Activated effector memory CD4-positive, alpha-beta T cell treated with anti-CD3 and anti-CD28 coated beads, Interleukin-2, amount 50 U/mL, for 16 hours (primary cell): ENCODE measurements around the gene MTRR.
"Not testable (repeated sequence)": the region's sequence is repeated elsewhere in the genome, so short reads cannot be mapped to it uniquely, and the experiment has no call there.

Experiments used
- DNase-seq: peaks from one replicate; pipeline ENCODE4 v3.0.0-alpha.2; 2020

Gene MTRR

DNA sequence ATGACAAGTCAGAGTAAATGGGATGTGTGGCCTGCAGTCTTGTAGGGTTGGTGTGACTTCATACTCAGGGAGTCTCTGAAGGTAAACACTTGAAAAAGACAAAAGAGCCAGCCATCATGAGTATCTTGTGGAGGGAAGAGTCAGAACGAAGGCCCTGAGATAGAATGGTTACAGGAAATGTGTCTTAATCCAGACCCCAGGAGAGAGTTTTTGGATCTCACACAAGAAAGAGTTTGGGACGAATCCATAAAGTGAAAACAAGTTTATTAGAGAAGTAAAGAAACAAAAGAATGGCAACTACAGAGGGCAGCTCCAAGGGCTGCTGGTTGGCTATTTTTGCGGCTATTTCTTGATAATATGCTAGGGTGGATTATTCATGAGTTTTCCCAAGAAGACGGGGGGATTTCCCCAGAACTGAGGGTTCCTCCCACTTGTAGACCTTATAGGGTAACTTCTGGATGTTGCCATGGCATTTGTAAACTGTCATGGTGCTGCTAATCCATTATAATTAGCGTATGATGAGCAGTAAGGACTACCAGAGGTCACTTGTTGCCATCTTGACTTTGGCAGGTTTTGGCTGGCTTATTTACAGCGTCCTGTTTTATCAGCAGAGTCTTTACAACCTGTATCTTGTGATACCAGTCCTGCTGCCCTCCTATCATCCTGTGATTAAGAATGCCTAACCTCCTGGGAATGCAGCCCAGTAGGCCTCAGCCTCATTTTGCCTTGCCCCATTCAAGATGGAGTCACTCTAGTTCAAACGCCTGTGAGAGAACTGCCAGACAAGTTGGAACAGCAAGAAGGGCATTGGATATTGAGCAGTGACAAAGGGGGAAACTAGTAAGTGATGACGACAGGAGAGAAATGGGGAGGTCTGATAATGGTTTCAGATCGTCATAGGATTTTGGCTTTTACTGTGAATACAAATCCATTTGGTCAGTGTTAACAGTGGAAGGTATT is 34.0 kb downstream of the MTRR start:
- DNase-seq = no peak

DNA sequence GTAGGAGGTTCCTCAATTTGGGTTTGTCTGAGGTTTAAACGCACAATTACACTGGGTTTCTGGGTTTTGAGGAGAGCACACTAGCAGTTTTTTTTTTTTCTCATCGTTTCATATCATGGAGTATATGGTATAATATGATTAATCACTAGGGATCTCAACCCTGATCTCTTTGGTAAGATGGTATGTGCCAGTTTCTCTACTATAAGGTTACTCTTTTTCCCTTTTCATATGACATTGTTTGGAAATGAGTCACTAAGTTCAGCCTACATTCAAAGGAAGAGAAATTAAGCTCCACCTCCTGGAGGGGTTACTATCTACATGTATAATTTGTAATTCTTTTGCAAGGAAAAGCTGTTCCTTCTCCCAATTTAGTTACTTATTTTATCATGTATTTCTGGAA is 35.2 kb downstream of the MTRR start:
- DNase-seq = no peak

DNA sequence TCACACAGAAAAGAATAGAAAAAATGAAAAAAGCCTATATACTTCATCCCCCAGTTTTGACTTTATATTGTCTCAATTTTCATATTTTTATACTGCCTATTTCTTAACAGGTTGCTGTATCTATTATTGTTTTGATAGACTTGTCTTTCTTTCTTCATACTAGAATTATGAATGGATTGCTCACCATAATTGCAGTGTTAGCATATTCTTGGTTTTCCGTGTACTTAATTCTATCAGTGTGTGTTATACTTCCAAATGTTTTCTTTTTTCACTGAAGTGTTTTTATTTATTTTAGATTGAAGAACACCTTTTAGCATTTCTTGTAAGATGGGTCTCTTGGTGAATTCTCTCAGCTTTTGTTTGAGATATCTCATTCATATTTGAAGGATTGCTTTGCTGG is 38.7 kb downstream of the MTRR start:
- no peak for DNase-seq

- no peak for DNase-seq
These were observed 39.4 kb downstream of the MTRR start for GRCh38 chr5:7908317-7908716.

GRCh38 chr5:7910738-7911428 is 41.9 kb downstream of the MTRR start:
- DNase-seq = no peak

GRCh38 chr5:7911429-7911771 is 42.5 kb downstream of the MTRR start:
- DNase-seq = not testable (repeated sequence)

- no peak for DNase-seq
These were observed 47.3 kb downstream of the MTRR start for GRCh38 chr5:7916171-7916804.

DNA sequence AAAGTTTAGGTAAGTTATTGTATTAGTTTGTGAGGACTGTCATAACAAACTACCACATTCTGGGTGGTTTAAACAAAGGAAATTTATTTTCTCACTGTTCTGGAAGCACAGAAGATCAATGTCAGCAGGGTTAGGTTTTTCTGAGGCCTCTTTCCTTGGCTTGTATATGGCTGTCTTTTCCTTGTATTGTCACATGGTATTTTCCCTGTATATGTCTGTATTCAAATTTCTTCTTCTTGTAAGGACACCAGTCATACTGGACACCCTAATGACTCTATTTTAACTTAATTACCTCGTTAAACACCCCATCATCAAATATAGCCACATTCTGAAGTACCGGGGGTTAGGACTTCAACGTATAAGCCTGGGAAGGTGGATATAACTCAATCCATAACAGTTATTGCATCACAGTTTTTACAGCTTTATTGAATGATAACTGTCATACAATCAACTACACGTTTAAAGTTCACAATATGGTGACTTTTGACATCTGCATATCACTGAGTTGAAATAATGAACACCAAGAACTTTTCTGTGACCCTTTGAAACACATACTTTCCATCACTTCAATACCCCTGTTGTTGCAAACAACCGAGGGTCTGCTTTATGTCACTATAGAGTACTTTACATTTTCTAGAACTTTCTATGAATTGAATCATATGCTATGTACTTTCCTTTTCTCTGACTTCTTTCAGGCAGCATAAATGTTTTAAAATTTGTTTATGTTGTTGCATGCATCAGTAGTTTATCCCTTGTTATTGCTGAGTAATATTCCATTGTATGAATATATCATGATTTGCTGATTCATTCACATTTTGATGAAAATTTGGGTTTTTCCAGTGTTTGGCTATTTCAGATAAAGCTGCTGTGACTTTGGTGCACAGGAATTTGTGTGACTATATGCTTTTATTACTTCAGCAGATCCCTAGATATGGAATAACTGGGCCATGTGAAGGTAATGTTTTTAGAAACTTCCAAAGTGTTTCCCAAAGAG is 48.5 kb downstream of the MTRR start:
- DNase-seq = no peak

DNA sequence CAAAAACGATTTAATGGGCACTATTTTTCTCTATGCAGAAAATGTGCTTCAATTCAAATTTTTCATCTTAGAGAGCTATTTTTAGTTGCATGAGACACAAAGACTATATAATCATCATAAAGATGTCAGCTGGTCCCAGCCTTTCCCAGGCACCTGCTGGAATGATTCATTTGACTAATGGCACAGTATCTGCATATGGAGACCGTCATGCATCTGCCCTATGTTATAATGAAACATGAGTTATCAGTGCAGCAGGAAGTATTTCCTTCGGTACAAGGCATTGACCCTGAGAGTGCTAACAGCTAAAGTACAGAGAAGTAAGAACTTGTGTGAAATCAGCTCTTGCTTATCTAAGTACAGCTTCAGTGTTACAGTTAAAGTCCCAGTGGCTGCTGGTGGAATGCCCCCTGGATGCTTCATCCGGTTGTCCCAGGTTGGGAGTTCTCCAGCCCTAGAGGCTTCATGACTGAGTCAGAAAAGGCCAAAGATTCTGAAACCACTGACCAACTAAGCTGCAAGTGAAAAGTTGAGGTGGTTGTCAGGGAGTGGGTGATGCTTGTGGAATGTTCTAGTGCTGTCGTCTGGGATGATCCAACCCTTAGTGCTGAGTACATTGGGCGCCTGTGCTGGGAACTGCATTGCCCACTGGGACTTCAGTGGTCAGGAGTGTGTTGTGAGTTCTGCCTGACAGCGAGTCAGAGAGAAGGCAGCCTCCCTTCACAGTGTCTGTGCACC is 57.2 kb downstream of the MTRR start:
- no peak for DNase-seq

GRCh38 chr5:7926720-7927119 is 57.8 kb downstream of the MTRR start:
- DNase-seq = no peak

- DNase-seq = peak; percentile 69
These were observed 58.8 kb downstream of the MTRR start for GRCh38 chr5:7927466-7928375.

- no peak for DNase-seq
These were observed 61.1 kb downstream of the MTRR start for GRCh38 chr5:7930011-7930410.

- no peak for DNase-seq
These were observed 72.7 kb downstream of the MTRR start for GRCh38 chr5:7941692-7942091.

DNA sequence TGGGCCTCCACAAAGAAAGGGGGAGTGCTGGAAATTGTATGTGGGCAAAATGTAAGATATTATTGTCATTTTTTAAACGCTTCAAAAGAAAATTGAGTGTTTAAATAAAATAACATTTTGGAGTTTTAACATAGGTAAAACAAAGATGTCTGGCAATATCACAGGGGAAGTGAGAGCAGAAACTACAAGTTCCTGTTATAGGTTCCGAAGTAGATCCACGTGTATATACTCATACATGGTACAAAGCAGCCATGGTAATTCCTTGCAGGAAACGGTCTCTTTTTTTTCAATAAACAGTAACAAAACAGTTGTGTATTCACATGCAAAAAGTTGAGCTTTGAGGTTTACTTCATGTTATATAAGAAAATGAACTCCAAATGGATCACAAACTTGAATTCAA is 78.4 kb downstream of the MTRR start:
- DNase-seq = no peak
